ENCODE data around the gene WDR38. TPM values are rescaled to one million over a fixed set of nuclear protein-coding genes. Genes with fewer than 3 reads are reported as not detected.
"Not testable (repeated sequence)": the region's sequence is repeated elsewhere in the genome, so short reads cannot be mapped to it uniquely, and the experiment has no call there.

WDR38 gene
- total and polyA plus RNA-seq, 2 of the 13 experiments (the other 11 are each of a cell fraction or from before 2014, with no cell fraction given) = not detected

- TF ChIP-seq GRHL1 (CRISPR knock-in tag; conservative IDR thresholded peaks at IDR 0.05) = no peak
These were observed 18.2 kb upstream of the WDR38 start (continued) for GRCh38 chr9:124835026-124835557.

- H4K20me1 ChIP-seq (ENCODE audit: insufficient read depth, low read length); H2AFZ ChIP-seq (ENCODE audit: low read length); BruUV-seq (replicated peaks); H3K4me3 ChIP-seq (replicated peaks in 1 of 3; ENCODE audit: insufficient read depth in 1 of 3, low read depth in 2 of 3, low read length in 3 of 3); H3K9ac ChIP-seq (ENCODE audit: insufficient read depth, low read depth, low read length); H3K9me3 ChIP-seq (ENCODE audit: low read length); H3K79me2 ChIP-seq (ENCODE audit: insufficient read depth, low read length); H3K36me3 ChIP-seq (replicated peaks in 1 of 2; ENCODE audit: control insufficient read depth in 1 of 2, insufficient read depth in 2 of 2, low read length in 2 of 2); CTCF ChIA-PET (ENCODE audit: low intra/inter-chr PET ratio, low total read pairs); ATAC-seq; DNase-seq (ENCODE audit: low spot score); FAIRE-seq; H3K27me3 ChIP-seq (ENCODE audit: control insufficient read depth in 1 of 2, insufficient read depth in 2 of 2, low read length in 2 of 2); intact Hi-C loops (cut with micrococcal nuclease; ENCODE audit: unreplicated experiment); H3K27ac ChIP-seq (ENCODE audit: extremely low read length, insufficient read depth, low read length); POLR2A ChIA-PET; H3K4me2 ChIP-seq (ENCODE audit: low read depth, low read length); in situ Hi-C loops (cut with HindIII; ENCODE audit: extremely low pct_ligation_motif_present, low pct_unique_long_range_greater_than_20kb): not testable (repeated sequence)
- peak; percentile 39; the same call in 1 of the 2 replicates for TF ChIP-seq NFYC (CRISPR knock-in tag; IDR thresholded peaks at IDR 0.05)
- TF ChIP-seq NFYB (CRISPR knock-in tag; IDR thresholded peaks at IDR 0.05) = peak; percentile 18; the same call in 1 of the 2 replicates
- WGBS (ENCODE audit: low lambda C conversion rate) = 5% methylated on average over 2 of the region's 5 CpGs
- peaks cover 50% of the 10 kb centered on the region for H3K4me1 ChIP-seq (ENCODE audit: insufficient read depth, low read length)
These were observed 15.1 kb upstream of the WDR38 start for GRCh38 chr9:124838132-124838531.

- H3K27ac ChIP-seq (ENCODE audit: extremely low read length, insufficient read depth, low read length); DNase-seq (ENCODE audit: low spot score); H3K4me3 ChIP-seq (replicated peaks in 1 of 3; ENCODE audit: insufficient read depth in 1 of 3, low read depth in 2 of 3, low read length in 3 of 3); H3K9ac ChIP-seq (ENCODE audit: insufficient read depth, low read depth, low read length); BruUV-seq (replicated peaks); H3K9me3 ChIP-seq (ENCODE audit: low read length); in situ Hi-C loops (cut with HindIII; ENCODE audit: extremely low pct_ligation_motif_present, low pct_unique_long_range_greater_than_20kb); H3K36me3 ChIP-seq (replicated peaks in 1 of 2; ENCODE audit: control insufficient read depth in 1 of 2, insufficient read depth in 2 of 2, low read length in 2 of 2); H3K27me3 ChIP-seq (ENCODE audit: control insufficient read depth in 1 of 2, insufficient read depth in 2 of 2, low read length in 2 of 2); H2AFZ ChIP-seq (ENCODE audit: low read length); intact Hi-C loops (cut with micrococcal nuclease; ENCODE audit: unreplicated experiment); FAIRE-seq; POLR2A ChIA-PET; H3K79me2 ChIP-seq (ENCODE audit: insufficient read depth, low read length); H3K4me2 ChIP-seq (ENCODE audit: low read depth, low read length); H4K20me1 ChIP-seq (ENCODE audit: insufficient read depth, low read length); ATAC-seq: not testable (repeated sequence)
- WGBS (ENCODE audit: low lambda C conversion rate) = 93% methylated on average over 24 of the region's 52 CpGs
- CTCF ChIA-PET (ENCODE audit: low intra/inter-chr PET ratio, low total read pairs) = interaction anchor here (1.8 to 2.4 kb wide), 2 partner anchors 44 to 64 kb away, joined by 6 to 12 read pairs; no protein-coding TSS in a partner anchor
- peaks cover 45% of the 10 kb centered on the region for H3K4me1 ChIP-seq (ENCODE audit: insufficient read depth, low read length)
These were observed 14.5 kb upstream of the WDR38 start for GRCh38 chr9:124838567-124839275.
